GM23338 (cell line): ENCODE results near the gene PCNX1. TPM values are rescaled to one million over a fixed set of nuclear protein-coding genes. Genes with fewer than 3 reads are reported as not detected.

Source experiments
- ATAC-seq: fragments of 200-7000 bp; cut with Tn5 transposase; 3 replicates; pipeline ENCODE4 v1.9.1; 2020
- DNase-seq: peaks from one replicate; pipeline ENCODE4 v3.0.0-alpha.2; 2015; ENCODE audit warnings: low spot score
- H2AFZ ChIP-seq: fragments of 200-600 bp; sonication (generic); 2 replicates; pipeline ENCODE4 v1.8.0; 2016; ENCODE audit warnings: antibody characterized with exemption, mild to moderate bottlenecking, moderate library complexity
- H3F3A ChIP-seq: fragments of 200-600 bp; sonication (generic); replicated peaks from 2 replicates; pipeline ENCODE4 v1.8.0; 2017; ENCODE audit warnings: antibody characterized with exemption, mixed run types, low read depth
- H3K27ac ChIP-seq: fragments of 200-600 bp; sonication (generic); 2 replicates; pipeline ENCODE4 v1.6.1; 2016; ENCODE audit warnings: low read depth
- H3K27me3 ChIP-seq: fragments of 200-600 bp; sonication (generic); 2 replicates; pipeline ENCODE4 v1.8.0; 2016; ENCODE audit warnings: mild to moderate bottlenecking, mixed run types, moderate library complexity; ENCODE audit not compliant: insufficient read depth
- H3K36me3 ChIP-seq: fragments of 200-600 bp; sonication (generic); 2 replicates; pipeline ENCODE4 v1.8.0; 2016; ENCODE audit warnings: mild to moderate bottlenecking; ENCODE audit not compliant: insufficient read depth
- H3K4me1 ChIP-seq: fragments of 200-600 bp; sonication (generic); 2 replicates; pipeline ENCODE4 v1.8.0; 2016; ENCODE audit warnings: mild to moderate bottlenecking, moderate library complexity; ENCODE audit not compliant: insufficient read depth
- H3K4me2 ChIP-seq: fragments of 200-600 bp; sonication (generic); 2 replicates; pipeline ENCODE4 v1.7.1; 2017; ENCODE audit warnings: mixed run types
- H3K4me3 ChIP-seq: fragments of 200-600 bp; sonication (generic); 2 replicates; pipeline ENCODE4 v1.6.1; 2016; ENCODE audit warnings: mixed run types
- H3K79me2 ChIP-seq: fragments of 200-600 bp; sonication (generic); replicated peaks from 2 replicates; pipeline ENCODE4 v1.8.0; 2017; ENCODE audit warnings: mild to moderate bottlenecking; ENCODE audit not compliant: insufficient read depth
- H3K9me2 ChIP-seq: fragments of 200-600 bp; sonication (generic); 2 replicates; pipeline ENCODE4 v1.8.0; 2017; ENCODE audit not compliant: insufficient read depth
- H4K20me1 ChIP-seq: fragments of 200-600 bp; sonication (generic); replicated peaks from 2 replicates; pipeline ENCODE4 v1.8.0; 2017; ENCODE audit warnings: mild to moderate bottlenecking; ENCODE audit not compliant: insufficient read depth
- H3K27ac Mint-ChIP-seq: 2 replicates; pipeline ENCODE4 v1.8.0; 2020; ENCODE audit warnings: inconsistent platforms, mild to moderate bottlenecking, moderate library complexity, mixed read lengths
- H3K27me3 Mint-ChIP-seq: 3 replicates; pipeline ENCODE4 v1.8.0; 2022; ENCODE audit warnings: low read depth, mild to moderate bottlenecking, moderate library complexity, mixed read lengths, inconsistent platforms; ENCODE audit not compliant: insufficient read depth, poor library complexity
- H3K36me3 Mint-ChIP-seq: 3 replicates; pipeline ENCODE4 v1.8.0; 2021; ENCODE audit warnings: low read depth, mild to moderate bottlenecking, inconsistent platforms, moderate library complexity, mixed read lengths
- H3K4me1 Mint-ChIP-seq: 3 replicates; pipeline ENCODE4 v1.8.0; 2020; ENCODE audit warnings: mild to moderate bottlenecking, inconsistent platforms, mixed read lengths
- H3K4me3 Mint-ChIP-seq: 3 replicates; pipeline ENCODE4 v1.8.0; 2021; ENCODE audit warnings: moderate library complexity, mild to moderate bottlenecking, inconsistent platforms, mixed read lengths
- H3K9me3 Mint-ChIP-seq: 3 replicates; pipeline ENCODE4 v1.8.0; 2020; ENCODE audit warnings: moderate library complexity, mild to moderate bottlenecking, inconsistent platforms, mixed read lengths
- CREB1 ChIP-seq: fragments of 250-450 bp; sonication (Bioruptor Pico); IDR thresholded peaks from 2 replicates; pipeline ENCODE4 v1.5.0; 2020; ENCODE audit warnings: low read depth, mild to moderate bottlenecking, moderate library complexity
- EZH2 ChIP-seq: fragments of 200-600 bp; sonication (generic); IDR thresholded peaks from one replicate; pipeline ENCODE4 v1.8.0; 2017; ENCODE audit warnings: antibody characterized with exemption, mild to moderate bottlenecking, low read depth; ENCODE audit not compliant: unreplicated experiment
- EZH2phosphoT487 ChIP-seq: fragments of 200-600 bp; sonication (generic); IDR thresholded peaks from one replicate; pipeline ENCODE4 v1.8.1; 2018; ENCODE audit warnings: antibody characterized with exemption; ENCODE audit not compliant: unreplicated experiment
- JUNB ChIP-seq: IDR thresholded peaks from one replicate; pipeline ENCODE4 v1.6.1; 2016; ENCODE audit warnings: antibody characterized with exemption; ENCODE audit not compliant: unreplicated experiment
- NANOG ChIP-seq: IDR thresholded peaks from 2 replicates; pipeline ENCODE4 v1.6.1; 2016; ENCODE audit warnings: antibody characterized with exemption, borderline replicate concordance
- REST ChIP-seq: IDR thresholded peaks from one replicate; pipeline ENCODE4 v1.6.1; 2018; ENCODE audit warnings: antibody characterized with exemption; ENCODE audit not compliant: unreplicated experiment
- STAT1 ChIP-seq: IDR thresholded peaks from one replicate; pipeline ENCODE4 v1.6.1; 2016; ENCODE audit warnings: antibody characterized with exemption; ENCODE audit not compliant: unreplicated experiment
- ZNF114 ChIP-seq: fragments of 250-450 bp; sonication (Bioruptor Pico); IDR thresholded peaks from 2 replicates; pipeline ENCODE4 v1.5.0; 2020; ENCODE audit warnings: mild to moderate bottlenecking, moderate library complexity
- ZNF462 ChIP-seq: fragments of 250-450 bp; sonication (Bioruptor Pico); IDR thresholded peaks from 2 replicates; pipeline ENCODE4 v1.5.0; 2020; ENCODE audit warnings: mild to moderate bottlenecking, moderate library complexity
- polyA plus RNA-seq: library from polyadenylated mRNA; unstranded; fragments of >200 nt; fragmentation: Nextera tagmentation; extraction: Ambion mirVana; gene quantifications from 2 replicates; pipeline ENCODE4 v1.2.1, GENCODE V29; 2016
- total RNA-seq: library from RNA; depleted of rRNA; stranded (reverse); fragments of >200 nt; shearing (Covaris generic); gene quantifications from 2 replicates; pipeline ENCODE4 v1.2.3, GENCODE V29; 2014

The PCNX1 gene
- total and polyA plus RNA-seq, 2 experiments from 2014 or later: 19.4 to 53.1 TPM

- TF ChIP-seq ZNF462 (CRISPR knock-in tag): no peak
- TF ChIP-seq EZH2: no peak
- no peak for TF ChIP-seq JUNB
- TF ChIP-seq CREB1 (CRISPR knock-in tag): no peak
Measured at GRCh38 chr14:71036433-71036832, 129.2 kb downstream of the PCNX1 start (continued).

GRCh38 chr14:71048393-71048792, 141.1 kb downstream of the PCNX1 start:
- no peaks in the 10 kb centered on the region for H3K4me1 ChIP-seq
- H3K4me3 ChIP-seq: no peak overlapping the region
- H3K36me3 Mint-ChIP-seq: peaks cover 30% of the 10 kb centered on the region
- peaks cover 9% of the 10 kb centered on the region for H3K36me3 ChIP-seq
- H3K27me3 ChIP-seq: no peaks in the 10 kb centered on the region
- H3K79me2 ChIP-seq: no peaks in the 10 kb centered on the region
- H3K9me2 ChIP-seq: no peaks in the 10 kb centered on the region
- DNase-seq (no peak), ATAC-seq (no peak)
- H3K27ac ChIP-seq: no peak overlapping the region
- H3F3A ChIP-seq: no peaks in the 10 kb centered on the region
- H4K20me1 ChIP-seq: no peaks in the 10 kb centered on the region
- no peak overlapping the region for H3K27ac Mint-ChIP-seq
- H3K9me3 Mint-ChIP-seq: no peaks in the 10 kb centered on the region
- no peak overlapping the region for H3K4me2 ChIP-seq
- H3K4me1 Mint-ChIP-seq: no peaks in the 10 kb centered on the region
- no peaks in the 10 kb centered on the region for H3K27me3 Mint-ChIP-seq
- H2AFZ ChIP-seq: no peak overlapping the region
- H3K4me3 Mint-ChIP-seq: no peak overlapping the region
- no peak for TF ChIP-seq NANOG
- TF ChIP-seq ZNF114 (CRISPR knock-in tag): no peak
- no peak for TF ChIP-seq REST
- no peak for TF ChIP-seq EZH2
- no peak for TF ChIP-seq JUNB
- no peak for TF ChIP-seq STAT1
- TF ChIP-seq CREB1 (CRISPR knock-in tag): no peak
- TF ChIP-seq EZH2phosphoT487: no peak
